GM06990 (cell line): ENCODE measurements around the gene LIPE.

ENCODE experiments used
- DNase-seq: peaks from one replicate; pipeline ENCODE4 v3.0.0-alpha.2; 2011; ENCODE audit not compliant: insufficient read length; ENCODE audit errors: extremely low read depth
- H3K27me3 ChIP-seq: replicated peaks from 2 replicates; pipeline ENCODE4 v1.6.0; 2011; ENCODE audit warnings: low read length; ENCODE audit not compliant: control insufficient read depth, insufficient read depth
- H3K36me3 ChIP-seq: 2 replicates; pipeline ENCODE4 v1.5.1; 2011; ENCODE audit warnings: low read length; ENCODE audit not compliant: control insufficient read depth, insufficient read depth
- H3K4me3 ChIP-seq: replicated peaks from 2 replicates; pipeline ENCODE4 v1.5.1; 2011; ENCODE audit warnings: low read depth, mild to moderate bottlenecking, control low read depth, low read length
- TF ChIP-seq, protein P1 (sequence below): IDR thresholded peaks from 2 replicates; pipeline ENCODE4 v1.5.1; 2011; ENCODE audit warnings: low read length, control low read depth, mild to moderate bottlenecking, inconsistent platforms; ENCODE audit not compliant: insufficient read depth, poor library complexity, severe bottlenecking

The LIPE gene

GRCh38 chr19:42401365-42402303 lies 25.6 kb downstream of the LIPE start:
- DNase-seq, result peak; percentile 69
- peaks cover 6% of the 10 kb centered on the region for H3K36me3 ChIP-seq
- TF ChIP-seq, protein P1, sequence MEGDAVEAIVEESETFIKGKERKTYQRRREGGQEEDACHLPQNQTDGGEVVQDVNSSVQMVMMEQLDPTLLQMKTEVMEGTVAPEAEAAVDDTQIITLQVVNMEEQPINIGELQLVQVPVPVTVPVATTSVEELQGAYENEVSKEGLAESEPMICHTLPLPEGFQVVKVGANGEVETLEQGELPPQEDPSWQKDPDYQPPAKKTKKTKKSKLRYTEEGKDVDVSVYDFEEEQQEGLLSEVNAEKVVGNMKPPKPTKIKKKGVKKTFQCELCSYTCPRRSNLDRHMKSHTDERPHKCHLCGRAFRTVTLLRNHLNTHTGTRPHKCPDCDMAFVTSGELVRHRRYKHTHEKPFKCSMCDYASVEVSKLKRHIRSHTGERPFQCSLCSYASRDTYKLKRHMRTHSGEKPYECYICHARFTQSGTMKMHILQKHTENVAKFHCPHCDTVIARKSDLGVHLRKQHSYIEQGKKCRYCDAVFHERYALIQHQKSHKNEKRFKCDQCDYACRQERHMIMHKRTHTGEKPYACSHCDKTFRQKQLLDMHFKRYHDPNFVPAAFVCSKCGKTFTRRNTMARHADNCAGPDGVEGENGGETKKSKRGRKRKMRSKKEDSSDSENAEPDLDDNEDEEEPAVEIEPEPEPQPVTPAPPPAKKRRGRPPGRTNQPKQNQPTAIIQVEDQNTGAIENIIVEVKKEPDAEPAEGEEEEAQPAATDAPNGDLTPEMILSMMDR, result peak; percentile 84
- H3K27me3 ChIP-seq, result no peaks in the 10 kb centered on the region
- H3K4me3 ChIP-seq, result peak overlapping the region; percentile 51

GRCh38 chr19:42400404-42400803 lies 26.8 kb downstream of the LIPE start:
- H3K27me3 ChIP-seq, result no peaks in the 10 kb centered on the region
- no peaks in the 10 kb centered on the region; the same call in 1 of the 2 replicates for H3K36me3 ChIP-seq
- DNase-seq, result no peak
- no peak overlapping the region for H3K4me3 ChIP-seq
- TF ChIP-seq, protein P1, result no peak

DNA sequence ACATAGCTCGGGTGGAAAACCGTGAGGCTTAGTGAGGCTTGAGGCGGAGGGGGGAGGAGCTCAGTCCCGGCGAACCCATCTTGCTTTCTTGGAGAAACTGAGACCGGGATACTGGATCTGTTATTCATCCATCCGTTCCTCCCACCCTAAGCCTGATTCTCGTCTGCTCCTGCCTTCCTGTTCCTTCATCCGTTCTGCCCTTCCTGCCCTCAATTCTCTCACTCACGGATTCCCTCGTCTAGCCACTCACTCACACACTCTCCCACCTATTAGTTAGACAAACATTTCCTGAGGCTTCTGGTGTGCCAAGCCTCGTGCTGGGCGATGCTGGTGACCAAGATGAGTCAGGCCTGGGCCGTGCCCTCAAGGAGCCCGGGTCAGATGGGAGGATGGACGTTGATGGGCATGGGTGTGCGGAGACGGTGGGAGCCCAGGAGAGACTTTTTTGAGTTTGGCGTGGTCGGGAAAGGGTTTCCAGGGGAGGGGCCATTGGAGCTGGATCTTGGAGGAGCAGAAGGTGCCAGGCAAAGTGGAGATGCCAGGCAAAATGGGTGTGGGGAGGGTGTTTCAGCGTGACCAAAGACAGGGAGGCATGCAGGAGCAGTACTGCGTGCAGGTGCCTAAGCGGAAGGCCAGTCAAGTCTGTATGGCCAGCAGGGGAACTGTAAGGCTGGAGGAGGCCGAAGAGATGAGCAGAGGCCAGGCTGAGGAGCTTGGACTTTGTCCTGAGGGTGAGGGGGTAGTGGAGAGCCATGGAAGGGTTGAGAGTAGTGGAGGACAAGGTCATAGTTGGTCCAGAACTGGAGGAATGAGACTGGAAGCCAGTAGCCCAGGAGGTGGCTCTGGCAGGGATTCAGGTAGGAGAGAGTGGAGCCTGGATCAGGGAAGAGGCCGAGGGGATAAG lies 29.7 kb downstream of the LIPE start:
- H3K4me3 ChIP-seq, result peak overlapping the region; percentile 79
- H3K36me3 ChIP-seq, result no peaks in the 10 kb centered on the region
- H3K27me3 ChIP-seq, result no peaks in the 10 kb centered on the region
- TF ChIP-seq, protein P1, result no peak
- DNase-seq, result no peak

GRCh38 chr19:42396381-42397262 lies 30.6 kb downstream of the LIPE start:
- H3K4me3 ChIP-seq, result peak overlapping the region; percentile 79
- H3K27me3 ChIP-seq, result no peaks in the 10 kb centered on the region
- peak; percentile 99 for DNase-seq
- TF ChIP-seq, protein P1, result no peak
- H3K36me3 ChIP-seq, result no peaks in the 10 kb centered on the region

- DNase-seq, result no peak
- H3K4me3 ChIP-seq, result no peak overlapping the region
- H3K36me3 ChIP-seq, result no peaks in the 10 kb centered on the region
- TF ChIP-seq, protein P1, result no peak
- no peaks in the 10 kb centered on the region for H3K27me3 ChIP-seq
Observed at GRCh38 chr19:42394751-42395150, 32.4 kb downstream of the LIPE start.
